K562 (cell line): ENCODE data around the gene ZCCHC14. TPM values are rescaled to one million over a fixed set of nuclear protein-coding genes. Genes with fewer than 3 reads are reported as not detected.

Experiments used
- AFF4 ChIP-seq: sonication (generic); formaldehyde crosslinking; IDR thresholded peaks from 2 replicates; pipeline ENCODE4 v1.8.0; 2023; ENCODE audit warnings: mild to moderate bottlenecking, missing genetic modification reagents
- ZNF124 ChIP-seq: sonication (generic); formaldehyde crosslinking; IDR thresholded peaks from 2 replicates; pipeline ENCODE4 v1.8.1; 2022; ENCODE audit warnings: missing genetic modification reagents
- ZNF274 ChIP-seq: IDR thresholded peaks from 2 replicates; pipeline ENCODE4 v1.6.1; 2011; ENCODE audit warnings: low read depth, mild to moderate bottlenecking, low read length, moderate library complexity, borderline replicate concordance
- ZNF384 ChIP-seq: IDR thresholded peaks from 2 replicates; pipeline ENCODE4 v1.6.1; 2012; ENCODE audit warnings: low read depth, low read length, improper control_type of control experiment
- ZNF77 ChIP-seq: fragments of 250-450 bp; sonication (Bioruptor Pico); IDR thresholded peaks from 2 replicates; pipeline ENCODE4 v1.5.0; 2020
- ZSCAN32 ChIP-seq: fragments of 450-650 bp; formaldehyde crosslinking; IDR thresholded peaks from 2 replicates; pipeline ENCODE4 v1.4.0; 2020; ENCODE audit warnings: mild to moderate bottlenecking, moderate library complexity
- polyA plus RNA-seq, 8 experiments: library from polyadenylated mRNA; depleted of rRNA in 4 of 8; stranded (reverse) in 5 of 8; unstranded in 3 of 8; fragments of >200 nt; fragmentation: Nextera tagmentation in 2 of 8; fragmentation: Illumina TruSeq in 1 of 8; extraction: Ambion mirVana in 2 of 8; extraction: Trizol in 1 of 8; gene quantifications; 2 replicates each; pipeline versions ENCODE4 v1.2.1 to v1.2.3, GENCODE V29; 2011 to 2014; ENCODE audit warnings: inconsistent platforms in 1 of 8, missing spikeins in 1 of 8
- total RNA-seq, 7 experiments: library from RNA; depleted of rRNA in 6 of 7; stranded (reverse); fragments of >200 nt in 6 of 7; fragmentation: Illumina TruSeq in 2 of 7; extraction: Trizol in 2 of 7; gene quantifications; 2 replicates each; pipeline versions ENCODE4 v1.2.1 to v1.2.3, GENCODE V29; 2011 to 2021; ENCODE audit warnings: low replicate concordance in 1 of 7
- TF ChIP-seq, protein P1 (sequence below): fragments of 200-600 bp; sonication (generic); IDR thresholded peaks from one replicate; pipeline ENCODE4 v1.6.1; 2012; ENCODE audit warnings: mild to moderate bottlenecking, low read depth, low read length, inconsistent platforms
- TF ChIP-seq, protein P2 (sequence below): IDR thresholded peaks from 3 replicates; pipeline ENCODE4 v1.6.1; 2011; ENCODE audit warnings: borderline replicate concordance, mild to moderate bottlenecking, moderate library complexity; ENCODE audit not compliant: insufficient read length; ENCODE audit errors: extremely low read depth

The ZCCHC14 gene
- total and polyA plus RNA-seq, 9 of the 15 experiments (the other 6 are each of a cell fraction or from before 2014, with no cell fraction given): 1.5 to 12.4 (median 2.9) TPM

GRCh38 chr16:87384162-87384874 is 108.5 kb downstream of the ZCCHC14 start (continued):
- no peak for TF ChIP-seq AFF4 (CRISPR knock-in tag)
- TF ChIP-seq ZSCAN32: no peak
- TF ChIP-seq ZNF124: no peak
- TF ChIP-seq, protein P1, sequence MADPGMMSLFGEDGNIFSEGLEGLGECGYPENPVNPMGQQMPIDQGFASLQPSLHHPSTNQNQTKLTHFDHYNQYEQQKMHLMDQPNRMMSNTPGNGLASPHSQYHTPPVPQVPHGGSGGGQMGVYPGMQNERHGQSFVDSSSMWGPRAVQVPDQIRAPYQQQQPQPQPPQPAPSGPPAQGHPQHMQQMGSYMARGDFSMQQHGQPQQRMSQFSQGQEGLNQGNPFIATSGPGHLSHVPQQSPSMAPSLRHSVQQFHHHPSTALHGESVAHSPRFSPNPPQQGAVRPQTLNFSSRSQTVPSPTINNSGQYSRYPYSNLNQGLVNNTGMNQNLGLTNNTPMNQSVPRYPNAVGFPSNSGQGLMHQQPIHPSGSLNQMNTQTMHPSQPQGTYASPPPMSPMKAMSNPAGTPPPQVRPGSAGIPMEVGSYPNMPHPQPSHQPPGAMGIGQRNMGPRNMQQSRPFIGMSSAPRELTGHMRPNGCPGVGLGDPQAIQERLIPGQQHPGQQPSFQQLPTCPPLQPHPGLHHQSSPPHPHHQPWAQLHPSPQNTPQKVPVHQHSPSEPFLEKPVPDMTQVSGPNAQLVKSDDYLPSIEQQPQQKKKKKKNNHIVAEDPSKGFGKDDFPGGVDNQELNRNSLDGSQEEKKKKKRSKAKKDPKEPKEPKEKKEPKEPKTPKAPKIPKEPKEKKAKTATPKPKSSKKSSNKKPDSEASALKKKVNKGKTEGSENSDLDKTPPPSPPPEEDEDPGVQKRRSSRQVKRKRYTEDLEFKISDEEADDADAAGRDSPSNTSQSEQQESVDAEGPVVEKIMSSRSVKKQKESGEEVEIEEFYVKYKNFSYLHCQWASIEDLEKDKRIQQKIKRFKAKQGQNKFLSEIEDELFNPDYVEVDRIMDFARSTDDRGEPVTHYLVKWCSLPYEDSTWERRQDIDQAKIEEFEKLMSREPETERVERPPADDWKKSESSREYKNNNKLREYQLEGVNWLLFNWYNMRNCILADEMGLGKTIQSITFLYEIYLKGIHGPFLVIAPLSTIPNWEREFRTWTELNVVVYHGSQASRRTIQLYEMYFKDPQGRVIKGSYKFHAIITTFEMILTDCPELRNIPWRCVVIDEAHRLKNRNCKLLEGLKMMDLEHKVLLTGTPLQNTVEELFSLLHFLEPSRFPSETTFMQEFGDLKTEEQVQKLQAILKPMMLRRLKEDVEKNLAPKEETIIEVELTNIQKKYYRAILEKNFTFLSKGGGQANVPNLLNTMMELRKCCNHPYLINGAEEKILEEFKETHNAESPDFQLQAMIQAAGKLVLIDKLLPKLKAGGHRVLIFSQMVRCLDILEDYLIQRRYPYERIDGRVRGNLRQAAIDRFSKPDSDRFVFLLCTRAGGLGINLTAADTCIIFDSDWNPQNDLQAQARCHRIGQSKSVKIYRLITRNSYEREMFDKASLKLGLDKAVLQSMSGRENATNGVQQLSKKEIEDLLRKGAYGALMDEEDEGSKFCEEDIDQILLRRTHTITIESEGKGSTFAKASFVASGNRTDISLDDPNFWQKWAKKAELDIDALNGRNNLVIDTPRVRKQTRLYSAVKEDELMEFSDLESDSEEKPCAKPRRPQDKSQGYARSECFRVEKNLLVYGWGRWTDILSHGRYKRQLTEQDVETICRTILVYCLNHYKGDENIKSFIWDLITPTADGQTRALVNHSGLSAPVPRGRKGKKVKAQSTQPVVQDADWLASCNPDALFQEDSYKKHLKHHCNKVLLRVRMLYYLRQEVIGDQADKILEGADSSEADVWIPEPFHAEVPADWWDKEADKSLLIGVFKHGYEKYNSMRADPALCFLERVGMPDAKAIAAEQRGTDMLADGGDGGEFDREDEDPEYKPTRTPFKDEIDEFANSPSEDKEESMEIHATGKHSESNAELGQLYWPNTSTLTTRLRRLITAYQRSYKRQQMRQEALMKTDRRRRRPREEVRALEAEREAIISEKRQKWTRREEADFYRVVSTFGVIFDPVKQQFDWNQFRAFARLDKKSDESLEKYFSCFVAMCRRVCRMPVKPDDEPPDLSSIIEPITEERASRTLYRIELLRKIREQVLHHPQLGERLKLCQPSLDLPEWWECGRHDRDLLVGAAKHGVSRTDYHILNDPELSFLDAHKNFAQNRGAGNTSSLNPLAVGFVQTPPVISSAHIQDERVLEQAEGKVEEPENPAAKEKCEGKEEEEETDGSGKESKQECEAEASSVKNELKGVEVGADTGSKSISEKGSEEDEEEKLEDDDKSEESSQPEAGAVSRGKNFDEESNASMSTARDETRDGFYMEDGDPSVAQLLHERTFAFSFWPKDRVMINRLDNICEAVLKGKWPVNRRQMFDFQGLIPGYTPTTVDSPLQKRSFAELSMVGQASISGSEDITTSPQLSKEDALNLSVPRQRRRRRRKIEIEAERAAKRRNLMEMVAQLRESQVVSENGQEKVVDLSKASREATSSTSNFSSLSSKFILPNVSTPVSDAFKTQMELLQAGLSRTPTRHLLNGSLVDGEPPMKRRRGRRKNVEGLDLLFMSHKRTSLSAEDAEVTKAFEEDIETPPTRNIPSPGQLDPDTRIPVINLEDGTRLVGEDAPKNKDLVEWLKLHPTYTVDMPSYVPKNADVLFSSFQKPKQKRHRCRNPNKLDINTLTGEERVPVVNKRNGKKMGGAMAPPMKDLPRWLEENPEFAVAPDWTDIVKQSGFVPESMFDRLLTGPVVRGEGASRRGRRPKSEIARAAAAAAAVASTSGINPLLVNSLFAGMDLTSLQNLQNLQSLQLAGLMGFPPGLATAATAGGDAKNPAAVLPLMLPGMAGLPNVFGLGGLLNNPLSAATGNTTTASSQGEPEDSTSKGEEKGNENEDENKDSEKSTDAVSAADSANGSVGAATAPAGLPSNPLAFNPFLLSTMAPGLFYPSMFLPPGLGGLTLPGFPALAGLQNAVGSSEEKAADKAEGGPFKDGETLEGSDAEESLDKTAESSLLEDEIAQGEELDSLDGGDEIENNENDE: no peak
- TF ChIP-seq ZNF77 (CRISPR knock-in tag): no peak
- TF ChIP-seq ZNF274: no peak
- TF ChIP-seq, protein P2, sequence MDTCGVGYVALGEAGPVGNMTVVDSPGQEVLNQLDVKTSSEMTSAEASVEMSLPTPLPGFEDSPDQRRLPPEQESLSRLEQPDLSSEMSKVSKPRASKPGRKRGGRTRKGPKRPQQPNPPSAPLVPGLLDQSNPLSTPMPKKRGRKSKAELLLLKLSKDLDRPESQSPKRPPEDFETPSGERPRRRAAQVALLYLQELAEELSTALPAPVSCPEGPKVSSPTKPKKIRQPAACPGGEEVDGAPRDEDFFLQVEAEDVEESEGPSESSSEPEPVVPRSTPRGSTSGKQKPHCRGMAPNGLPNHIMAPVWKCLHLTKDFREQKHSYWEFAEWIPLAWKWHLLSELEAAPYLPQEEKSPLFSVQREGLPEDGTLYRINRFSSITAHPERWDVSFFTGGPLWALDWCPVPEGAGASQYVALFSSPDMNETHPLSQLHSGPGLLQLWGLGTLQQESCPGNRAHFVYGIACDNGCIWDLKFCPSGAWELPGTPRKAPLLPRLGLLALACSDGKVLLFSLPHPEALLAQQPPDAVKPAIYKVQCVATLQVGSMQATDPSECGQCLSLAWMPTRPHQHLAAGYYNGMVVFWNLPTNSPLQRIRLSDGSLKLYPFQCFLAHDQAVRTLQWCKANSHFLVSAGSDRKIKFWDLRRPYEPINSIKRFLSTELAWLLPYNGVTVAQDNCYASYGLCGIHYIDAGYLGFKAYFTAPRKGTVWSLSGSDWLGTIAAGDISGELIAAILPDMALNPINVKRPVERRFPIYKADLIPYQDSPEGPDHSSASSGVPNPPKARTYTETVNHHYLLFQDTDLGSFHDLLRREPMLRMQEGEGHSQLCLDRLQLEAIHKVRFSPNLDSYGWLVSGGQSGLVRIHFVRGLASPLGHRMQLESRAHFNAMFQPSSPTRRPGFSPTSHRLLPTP: no peak
- TF ChIP-seq ZNF384: no peak
